Measurements from ENCODE around the gene ZMYND8.

The ZMYND8 gene

GRCh38 chr20:47316776-47317126 is 39.7 kb downstream of the ZMYND8 start:
- TF ChIP-seq CTCF (IDR thresholded peaks at IDR 0.05), result no peak

DNA sequence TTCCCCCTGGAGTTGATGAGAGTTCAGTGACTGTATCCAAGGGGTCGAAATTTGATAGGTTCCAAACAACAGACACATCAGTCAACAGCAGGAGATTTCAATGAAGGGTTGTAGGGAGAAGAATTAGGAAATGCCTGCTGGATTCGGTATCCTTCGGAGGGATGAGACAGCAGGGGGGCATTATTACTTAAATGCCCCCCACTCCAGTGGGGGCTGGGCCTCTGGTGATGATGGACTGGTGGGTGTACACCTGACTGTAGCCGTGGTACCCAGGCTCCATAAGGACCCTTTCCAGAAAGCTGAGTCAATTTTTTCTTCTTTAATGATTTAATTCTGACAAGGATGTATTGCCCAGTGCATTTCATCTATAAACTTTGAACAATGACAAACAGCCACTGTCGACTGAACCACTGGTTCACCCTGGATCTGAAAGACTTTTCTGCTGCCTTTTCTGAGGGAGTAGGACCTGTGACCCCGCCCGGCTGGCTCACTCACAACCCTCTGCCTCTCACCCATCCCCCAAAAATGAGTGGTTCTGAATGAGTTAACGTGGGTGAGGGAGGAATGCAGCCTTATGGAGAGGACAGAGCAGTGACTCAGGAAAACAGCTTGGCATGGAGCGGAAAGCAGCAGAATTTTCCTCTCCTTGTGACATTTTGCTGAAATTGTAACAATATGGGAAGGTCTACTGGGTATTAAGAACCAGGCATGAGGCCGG is 41.0 kb downstream of the ZMYND8 start:
- no peak for TF ChIP-seq CTCF (IDR thresholded peaks at IDR 0.05)

- TF ChIP-seq CTCF (IDR thresholded peaks at IDR 0.05), result no peak
Measured at GRCh38 chr20:47314647-47315338, 41.7 kb downstream of the ZMYND8 start.

- no peak for TF ChIP-seq CTCF (IDR thresholded peaks at IDR 0.05)
Measured at GRCh38 chr20:47311967-47312681, 44.4 kb downstream of the ZMYND8 start.

DNA sequence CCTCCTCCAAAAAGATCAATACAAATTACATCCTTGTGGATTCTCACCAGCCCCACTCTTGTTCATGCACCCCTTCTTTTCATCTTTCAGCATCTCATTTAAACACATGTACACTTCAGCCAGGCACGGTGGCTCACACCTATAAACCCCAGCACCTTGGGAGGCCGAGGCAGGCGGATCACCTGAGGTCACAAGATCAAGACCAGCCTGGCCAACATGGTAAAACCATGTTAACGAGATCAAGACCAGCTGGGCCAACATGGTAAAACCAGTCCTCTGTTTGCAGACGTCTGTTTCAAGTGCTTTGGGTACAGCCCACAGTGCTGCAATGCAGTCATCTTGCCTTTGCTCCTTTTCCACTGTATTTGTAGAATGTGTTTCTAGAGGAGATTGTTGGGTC is 45.3 kb downstream of the ZMYND8 start:
- no peak for TF ChIP-seq CTCF (IDR thresholded peaks at IDR 0.05)

- TF ChIP-seq CTCF (IDR thresholded peaks at IDR 0.05), result no peak
Measured at GRCh38 chr20:47310729-47311128, 45.8 kb downstream of the ZMYND8 start.

GRCh38 chr20:47309806-47310426 is 46.6 kb downstream of the ZMYND8 start:
- TF ChIP-seq CTCF (IDR thresholded peaks at IDR 0.05), result no peak
